Glomerular endothelial cell (primary cell): Measurements from ENCODE around the gene TMEM266. TPM values are rescaled to one million over a fixed set of nuclear protein-coding genes. Genes with fewer than 3 reads are reported as not detected.
A peak's percentile ranks its signal among the peaks of the same experiment; 100 is the strongest.

Experiments
- DNase-seq: peaks from one replicate; pipeline ENCODE4 v3.0.0-alpha.2; 2011; ENCODE audit warnings: low read depth, low spot score; ENCODE audit errors: extremely low read depth
- total RNA-seq: library from RNA; depleted of rRNA; stranded (reverse); fragments of >200 nt; gene quantifications from 2 replicates; pipeline ENCODE4 v1.2.3, GENCODE V29; 2015

TMEM266 gene
- total RNA-seq, 1 donor from 2014 or later: not detected

GRCh38 chr15:76123031-76123430, 63.2 kb downstream of the TMEM266 start:
- no peak for DNase-seq

GRCh38 chr15:76127169-76127568, 67.4 kb downstream of the TMEM266 start:
- no peak for DNase-seq

- no peak for DNase-seq
These were observed 68.1 kb downstream of the TMEM266 start for GRCh38 chr15:76127880-76128279.

GRCh38 chr15:76134537-76134936, 74.8 kb downstream of the TMEM266 start:
- no peak for DNase-seq

- no peak for DNase-seq
These were observed 75.7 kb downstream of the TMEM266 start for GRCh38 chr15:76135516-76135915.

- DNase-seq: no peak
These were observed 78.7 kb downstream of the TMEM266 start for GRCh38 chr15:76138436-76138835.

GRCh38 chr15:76139368-76140073, 79.7 kb downstream of the TMEM266 start:
- DNase-seq: peak; percentile 44

GRCh38 chr15:76140074-76140464, 80.3 kb downstream of the TMEM266 start:
- DNase-seq: no peak

- DNase-seq: no peak
These were observed 87.0 kb downstream of the TMEM266 start for GRCh38 chr15:76146812-76147211.

- no peak for DNase-seq
These were observed 88.3 kb downstream of the TMEM266 start for GRCh38 chr15:76147906-76148570.

GRCh38 chr15:76149291-76149915, 89.6 kb downstream of the TMEM266 start:
- no peak for DNase-seq

- DNase-seq: no peak
These were observed 90.7 kb downstream of the TMEM266 start for GRCh38 chr15:76150513-76150912.

- DNase-seq: peak; percentile 27
These were observed 91.3 kb downstream of the TMEM266 start for GRCh38 chr15:76150971-76151598.

GRCh38 chr15:76151599-76151974, 91.8 kb downstream of the TMEM266 start:
- no peak for DNase-seq

GRCh38 chr15:76152197-76152596, 92.4 kb downstream of the TMEM266 start:
- no peak for DNase-seq

GRCh38 chr15:76153241-76154197, 93.7 kb downstream of the TMEM266 start:
- DNase-seq: no peak

GRCh38 chr15:76155731-76156130, 95.9 kb downstream of the TMEM266 start:
- no peak for DNase-seq

- DNase-seq: no peak
These were observed 98.4 kb downstream of the TMEM266 start for GRCh38 chr15:76158226-76158625.

GRCh38 chr15:76158815-76159214, 99.0 kb downstream of the TMEM266 start:
- DNase-seq: no peak

GRCh38 chr15:76159282-76159681, 99.5 kb downstream of the TMEM266 start:
- DNase-seq: no peak
